GM23338 (cell line): ENCODE data around the gene DNAH8. TPM values are rescaled to one million over a fixed set of nuclear protein-coding genes. Genes with fewer than 3 reads are reported as not detected.
"Not testable (repeated sequence)": the region's sequence is repeated elsewhere in the genome, so short reads cannot be mapped to it uniquely, and the experiment has no call there.

Experiments
- ATAC-seq: fragments of 200-7000 bp; cut with Tn5 transposase; 3 replicates; pipeline ENCODE4 v1.9.1; 2020
- DNase-seq: peaks from one replicate; pipeline ENCODE4 v3.0.0-alpha.2; 2015; ENCODE audit warnings: low spot score
- H2AFZ ChIP-seq: fragments of 200-600 bp; sonication (generic); 2 replicates; pipeline ENCODE4 v1.8.0; 2016; ENCODE audit warnings: antibody characterized with exemption, mild to moderate bottlenecking, moderate library complexity
- H3F3A ChIP-seq: fragments of 200-600 bp; sonication (generic); replicated peaks from 2 replicates; pipeline ENCODE4 v1.8.0; 2017; ENCODE audit warnings: antibody characterized with exemption, mixed run types, low read depth
- H3K27ac ChIP-seq: fragments of 200-600 bp; sonication (generic); 2 replicates; pipeline ENCODE4 v1.6.1; 2016; ENCODE audit warnings: low read depth
- H3K27me3 ChIP-seq: fragments of 200-600 bp; sonication (generic); 2 replicates; pipeline ENCODE4 v1.8.0; 2016; ENCODE audit warnings: mild to moderate bottlenecking, mixed run types, moderate library complexity; ENCODE audit not compliant: insufficient read depth
- H3K36me3 ChIP-seq: fragments of 200-600 bp; sonication (generic); 2 replicates; pipeline ENCODE4 v1.8.0; 2016; ENCODE audit warnings: mild to moderate bottlenecking; ENCODE audit not compliant: insufficient read depth
- H3K4me1 ChIP-seq: fragments of 200-600 bp; sonication (generic); 2 replicates; pipeline ENCODE4 v1.8.0; 2016; ENCODE audit warnings: mild to moderate bottlenecking, moderate library complexity; ENCODE audit not compliant: insufficient read depth
- H3K4me2 ChIP-seq: fragments of 200-600 bp; sonication (generic); 2 replicates; pipeline ENCODE4 v1.7.1; 2017; ENCODE audit warnings: mixed run types
- H3K4me3 ChIP-seq: fragments of 200-600 bp; sonication (generic); 2 replicates; pipeline ENCODE4 v1.6.1; 2016; ENCODE audit warnings: mixed run types
- H3K79me2 ChIP-seq: fragments of 200-600 bp; sonication (generic); replicated peaks from 2 replicates; pipeline ENCODE4 v1.8.0; 2017; ENCODE audit warnings: mild to moderate bottlenecking; ENCODE audit not compliant: insufficient read depth
- H3K9me2 ChIP-seq: fragments of 200-600 bp; sonication (generic); 2 replicates; pipeline ENCODE4 v1.8.0; 2017; ENCODE audit not compliant: insufficient read depth
- H4K20me1 ChIP-seq: fragments of 200-600 bp; sonication (generic); replicated peaks from 2 replicates; pipeline ENCODE4 v1.8.0; 2017; ENCODE audit warnings: mild to moderate bottlenecking; ENCODE audit not compliant: insufficient read depth
- H3K27ac Mint-ChIP-seq: 2 replicates; pipeline ENCODE4 v1.8.0; 2020; ENCODE audit warnings: inconsistent platforms, mild to moderate bottlenecking, moderate library complexity, mixed read lengths
- H3K27me3 Mint-ChIP-seq: 3 replicates; pipeline ENCODE4 v1.8.0; 2022; ENCODE audit warnings: low read depth, mild to moderate bottlenecking, moderate library complexity, mixed read lengths, inconsistent platforms; ENCODE audit not compliant: insufficient read depth, poor library complexity
- H3K36me3 Mint-ChIP-seq: 3 replicates; pipeline ENCODE4 v1.8.0; 2021; ENCODE audit warnings: low read depth, mild to moderate bottlenecking, inconsistent platforms, moderate library complexity, mixed read lengths
- H3K4me1 Mint-ChIP-seq: 3 replicates; pipeline ENCODE4 v1.8.0; 2020; ENCODE audit warnings: mild to moderate bottlenecking, inconsistent platforms, mixed read lengths
- H3K4me3 Mint-ChIP-seq: 3 replicates; pipeline ENCODE4 v1.8.0; 2021; ENCODE audit warnings: moderate library complexity, mild to moderate bottlenecking, inconsistent platforms, mixed read lengths
- H3K9me3 Mint-ChIP-seq: 3 replicates; pipeline ENCODE4 v1.8.0; 2020; ENCODE audit warnings: moderate library complexity, mild to moderate bottlenecking, inconsistent platforms, mixed read lengths
- CREB1 ChIP-seq: fragments of 250-450 bp; sonication (Bioruptor Pico); IDR thresholded peaks from 2 replicates; pipeline ENCODE4 v1.5.0; 2020; ENCODE audit warnings: low read depth, mild to moderate bottlenecking, moderate library complexity
- EZH2phosphoT487 ChIP-seq: fragments of 200-600 bp; sonication (generic); IDR thresholded peaks from one replicate; pipeline ENCODE4 v1.8.1; 2018; ENCODE audit warnings: antibody characterized with exemption; ENCODE audit not compliant: unreplicated experiment
- JUNB ChIP-seq: IDR thresholded peaks from one replicate; pipeline ENCODE4 v1.6.1; 2016; ENCODE audit warnings: antibody characterized with exemption; ENCODE audit not compliant: unreplicated experiment
- POLR2AphosphoS5 ChIP-seq: IDR thresholded peaks from 2 replicates; pipeline ENCODE4 v1.6.1; 2016; ENCODE audit warnings: antibody characterized with exemption, low read depth
- REST ChIP-seq: IDR thresholded peaks from one replicate; pipeline ENCODE4 v1.6.1; 2018; ENCODE audit warnings: antibody characterized with exemption; ENCODE audit not compliant: unreplicated experiment
- STAT1 ChIP-seq: IDR thresholded peaks from one replicate; pipeline ENCODE4 v1.6.1; 2016; ENCODE audit warnings: antibody characterized with exemption; ENCODE audit not compliant: unreplicated experiment
- ZNF114 ChIP-seq: fragments of 250-450 bp; sonication (Bioruptor Pico); IDR thresholded peaks from 2 replicates; pipeline ENCODE4 v1.5.0; 2020; ENCODE audit warnings: mild to moderate bottlenecking, moderate library complexity
- ZNF331 ChIP-seq: fragments of 250-450 bp; sonication (Bioruptor Pico); IDR thresholded peaks from 2 replicates; pipeline ENCODE4 v1.5.0; 2020; ENCODE audit warnings: low read depth, mild to moderate bottlenecking, moderate library complexity
- ZNF462 ChIP-seq: fragments of 250-450 bp; sonication (Bioruptor Pico); IDR thresholded peaks from 2 replicates; pipeline ENCODE4 v1.5.0; 2020; ENCODE audit warnings: mild to moderate bottlenecking, moderate library complexity
- polyA plus RNA-seq: library from polyadenylated mRNA; unstranded; fragments of >200 nt; fragmentation: Nextera tagmentation; extraction: Ambion mirVana; gene quantifications from 2 replicates; pipeline ENCODE4 v1.2.1, GENCODE V29; 2016
- total RNA-seq: library from RNA; depleted of rRNA; stranded (reverse); fragments of >200 nt; shearing (Covaris generic); gene quantifications from 2 replicates; pipeline ENCODE4 v1.2.3, GENCODE V29; 2014

DNAH8 gene
- total and polyA plus RNA-seq, 2 experiments from 2014 or later = 0.02 TPM; not detected in 1

GRCh38 chr6:38915205-38915925 lies 200.3 kb downstream of the DNAH8 start:
- H3F3A ChIP-seq = no peaks in the 10 kb centered on the region
- no peak for ATAC-seq
- H4K20me1 ChIP-seq = no peaks in the 10 kb centered on the region
- H3K4me1 Mint-ChIP-seq = no peaks in the 10 kb centered on the region
- H3K27ac ChIP-seq = no peak overlapping the region
- no peaks in the 10 kb centered on the region for H3K9me2 ChIP-seq
- no peak for TF ChIP-seq ZNF462
- no peak for TF ChIP-seq JUNB
- TF ChIP-seq STAT1 = no peak
- TF ChIP-seq POLR2AphosphoS5 = no peak
- no peak for TF ChIP-seq ZNF114
- TF ChIP-seq REST = no peak
- no peak for TF ChIP-seq EZH2phosphoT487
- no peak for TF ChIP-seq ZNF331
- TF ChIP-seq CREB1 (CRISPR knock-in tag) = no peak
- no peak overlapping the region for H3K4me3 ChIP-seq
- no peak for DNase-seq
- H3K4me3 Mint-ChIP-seq = no peak overlapping the region
- no peaks in the 10 kb centered on the region for H3K27me3 Mint-ChIP-seq
- H3K9me3 Mint-ChIP-seq = no peaks in the 10 kb centered on the region
- no peaks in the 10 kb centered on the region for H3K4me1 ChIP-seq
- no peak overlapping the region for H3K27ac Mint-ChIP-seq
- no peak overlapping the region for H3K4me2 ChIP-seq
- H3K36me3 Mint-ChIP-seq = no peaks in the 10 kb centered on the region
- H3K36me3 ChIP-seq = no peaks in the 10 kb centered on the region
- H3K27me3 ChIP-seq = no peaks in the 10 kb centered on the region
- H3K79me2 ChIP-seq = no peaks in the 10 kb centered on the region
- H2AFZ ChIP-seq = no peak overlapping the region

- H3K36me3 Mint-ChIP-seq, H3K27ac ChIP-seq, H3K27me3 Mint-ChIP-seq, DNase-seq, H3K4me3 ChIP-seq, H4K20me1 ChIP-seq, H3K4me2 ChIP-seq, H3K9me2 ChIP-seq, H3K9me3 Mint-ChIP-seq, H3K27ac Mint-ChIP-seq, ATAC-seq, H3K79me2 ChIP-seq, H3F3A ChIP-seq, H3K4me3 Mint-ChIP-seq, H3K27me3 ChIP-seq, H3K36me3 ChIP-seq: not testable (repeated sequence)
- Histone ChIP-seq H2AFZ (peak overlapping the region; percentile 91; the same call in 1 of the 2 replicates), H3K4me1 (peaks cover 26% of the 10 kb centered on the region)
- H3K4me1 Mint-ChIP-seq = peaks cover 35% of the 10 kb centered on the region
Measured at GRCh38 chr6:38921540-38921939, 206.4 kb downstream of the DNAH8 start.
